GM12874 (cell line): ENCODE measurements around the gene GRIN2A.

Experiments
- TF ChIP-seq, protein P1 (sequence below): IDR thresholded peaks from 2 replicates; pipeline ENCODE4 v1.5.1; 2011; ENCODE audit warnings: low read depth, mild to moderate bottlenecking, control low read depth, low read length, moderate library complexity; ENCODE audit not compliant: insufficient read depth

The GRIN2A gene

DNA sequence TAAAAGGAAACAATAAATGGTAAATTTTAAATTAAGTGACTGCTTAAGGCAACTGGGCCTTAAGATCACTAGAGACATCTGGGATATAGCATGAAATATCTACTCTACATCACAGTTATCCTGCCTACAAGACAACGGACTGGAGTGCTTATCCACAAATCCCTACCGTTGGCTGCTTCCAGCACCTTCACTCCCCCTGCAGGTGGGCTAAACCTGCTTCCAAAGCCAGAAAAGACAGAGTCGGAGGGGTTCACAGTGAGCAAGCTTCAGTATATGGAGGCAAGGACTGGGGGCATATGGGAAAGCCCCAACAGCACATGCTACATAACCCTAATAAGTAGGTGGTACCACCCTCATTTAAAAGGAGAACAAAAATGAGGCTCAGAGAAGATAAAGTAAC, 45.3 kb downstream of the GRIN2A start:
- TF ChIP-seq, protein P1, sequence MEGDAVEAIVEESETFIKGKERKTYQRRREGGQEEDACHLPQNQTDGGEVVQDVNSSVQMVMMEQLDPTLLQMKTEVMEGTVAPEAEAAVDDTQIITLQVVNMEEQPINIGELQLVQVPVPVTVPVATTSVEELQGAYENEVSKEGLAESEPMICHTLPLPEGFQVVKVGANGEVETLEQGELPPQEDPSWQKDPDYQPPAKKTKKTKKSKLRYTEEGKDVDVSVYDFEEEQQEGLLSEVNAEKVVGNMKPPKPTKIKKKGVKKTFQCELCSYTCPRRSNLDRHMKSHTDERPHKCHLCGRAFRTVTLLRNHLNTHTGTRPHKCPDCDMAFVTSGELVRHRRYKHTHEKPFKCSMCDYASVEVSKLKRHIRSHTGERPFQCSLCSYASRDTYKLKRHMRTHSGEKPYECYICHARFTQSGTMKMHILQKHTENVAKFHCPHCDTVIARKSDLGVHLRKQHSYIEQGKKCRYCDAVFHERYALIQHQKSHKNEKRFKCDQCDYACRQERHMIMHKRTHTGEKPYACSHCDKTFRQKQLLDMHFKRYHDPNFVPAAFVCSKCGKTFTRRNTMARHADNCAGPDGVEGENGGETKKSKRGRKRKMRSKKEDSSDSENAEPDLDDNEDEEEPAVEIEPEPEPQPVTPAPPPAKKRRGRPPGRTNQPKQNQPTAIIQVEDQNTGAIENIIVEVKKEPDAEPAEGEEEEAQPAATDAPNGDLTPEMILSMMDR: no peak

- TF ChIP-seq, protein P1: no peak
Observed at GRCh38 chr16:10130538-10130937, 51.7 kb downstream of the GRIN2A start.

DNA sequence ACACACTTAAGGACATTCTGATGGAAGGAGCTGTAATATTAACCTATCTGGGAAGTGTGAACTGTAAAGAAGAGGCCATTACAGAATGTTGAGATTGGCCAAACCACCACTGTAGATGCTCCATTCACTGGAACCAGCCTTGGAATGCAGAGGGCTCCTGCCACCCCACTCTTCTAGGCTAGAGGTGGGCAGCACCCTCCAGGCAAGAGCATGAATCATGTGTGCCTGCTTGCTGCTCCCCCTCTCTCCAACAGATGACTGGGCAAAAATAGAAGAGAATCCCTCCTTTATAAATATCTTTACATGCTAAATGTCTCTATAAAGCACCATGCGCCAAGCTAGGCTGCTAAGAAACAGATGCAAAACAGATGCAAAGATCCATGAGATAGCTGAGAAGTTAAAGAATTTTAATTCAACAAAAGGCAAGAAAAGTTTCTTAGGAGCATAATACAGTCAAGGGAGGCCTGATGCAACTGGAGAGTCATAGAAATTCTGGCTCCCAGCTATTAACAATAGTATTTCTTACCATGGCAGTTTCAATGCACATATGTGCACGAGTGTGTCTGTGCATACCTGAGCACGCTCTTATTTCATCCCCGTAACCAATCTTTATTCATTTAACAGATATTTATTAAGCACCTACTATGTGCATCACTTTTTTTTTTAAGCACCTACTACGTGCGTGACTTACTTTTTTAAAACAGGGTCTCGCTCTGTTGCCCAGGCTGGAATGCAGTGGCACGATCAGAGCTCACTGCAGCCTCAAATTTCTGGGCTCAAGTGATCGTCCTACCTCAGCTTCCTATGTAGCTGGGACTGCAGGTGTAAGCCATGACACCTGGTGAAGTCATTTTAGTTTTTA, 53.6 kb downstream of the GRIN2A start:
- TF ChIP-seq, protein P1: no peak

- TF ChIP-seq, protein P1: no peak
Observed at GRCh38 chr16:10126686-10127085, 55.5 kb downstream of the GRIN2A start.

DNA sequence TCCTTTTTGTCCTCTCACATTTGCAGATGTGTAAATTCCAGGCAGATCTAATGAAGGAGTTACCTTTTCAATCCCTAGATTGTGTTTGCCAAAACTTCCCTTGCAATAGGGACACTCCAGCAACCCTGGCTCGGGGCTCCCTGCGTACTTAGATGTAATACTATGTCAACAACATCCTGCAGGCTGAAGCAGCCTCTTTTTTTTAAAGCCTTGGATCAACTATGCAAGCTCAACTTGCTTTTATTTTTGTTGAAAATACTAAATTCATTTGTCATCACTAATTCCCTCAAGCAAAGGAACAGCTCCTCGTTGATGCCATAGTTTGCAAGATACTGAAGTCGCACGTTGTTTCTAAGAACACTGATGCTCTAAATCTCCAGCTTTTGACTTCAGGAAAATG, 59.1 kb downstream of the GRIN2A start:
- TF ChIP-seq, protein P1: no peak

- TF ChIP-seq, protein P1: peak; percentile 46; the same call in 1 of the 2 replicates
Observed at GRCh38 chr16:10122546-10122945, 59.7 kb downstream of the GRIN2A start.

GRCh38 chr16:10121897-10122425, 60.3 kb downstream of the GRIN2A start:
- TF ChIP-seq, protein P1: no peak
